Vagina (tissue), 2 donors: ENCODE measurements around the gene MORC1.

Experiments
- CTCF ChIP-seq, 3 experiments: fragments of 450-650 bp in 2 of 3; fragments of 200-600 bp in 1 of 3; sonication (generic) in 1 of 3; IDR thresholded peaks; one replicate each; pipeline ENCODE4 v1.5.1; 2017 to 2019; ENCODE audit warnings: antibody characterized with exemption in 3 of 3, mild to moderate bottlenecking in 2 of 3, moderate library complexity in 2 of 3
- POLR2A ChIP-seq, 2 donors: fragments of 450-650 bp; IDR thresholded peaks; one replicate each; pipeline ENCODE4 v1.6.1; 2017; ENCODE audit warnings: antibody characterized with exemption in 2 of 2, mild to moderate bottlenecking in 2 of 2, moderate library complexity in 2 of 2
- POLR2AphosphoS5 ChIP-seq, 2 donors: sonication (generic); formaldehyde crosslinking; IDR thresholded peaks; one replicate each; pipeline ENCODE4 v1.9.0; 2017; ENCODE audit warnings: antibody characterized with exemption in 2 of 2, mild to moderate bottlenecking in 2 of 2, low read depth in 1 of 2; ENCODE audit not compliant: insufficient read depth in 1 of 2

GRCh38 chr3:108953700-108954099 lies 164.2 kb downstream of the MORC1 start, which contains the start of gene GUCA1C:
- TF ChIP-seq CTCF (IDR thresholded peaks at IDR 0.05) (no peak), POLR2A (IDR thresholded peaks at IDR 0.05) (no peak), POLR2AphosphoS5 (IDR thresholded peaks at IDR 0.05; ENCODE audit: insufficient read depth in 1 of 2, low read depth in 1 of 2) (no peak)
